WERI-Rb-1 (cell line): Measurements from ENCODE around the gene GALNT17.
A peak's percentile ranks its signal among the peaks of the same experiment; 100 is the strongest.
"Not testable (repeated sequence)": the region's sequence is repeated elsewhere in the genome, so short reads cannot be mapped to it uniquely, and the experiment has no call there.

Experiments used
- DNase-seq: peaks from one replicate; pipeline ENCODE4 v3.0.0-alpha.2; 2020
- H3K27ac ChIP-seq: fragments of 250-450 bp; sonication (Bioruptor Pico); 2 replicates; pipeline ENCODE4 v1.5.1; 2020; ENCODE audit warnings: mild to moderate bottlenecking, moderate library complexity
- H3K27me3 ChIP-seq: fragments of 250-450 bp; sonication (Bioruptor Pico); 2 replicates; pipeline ENCODE4 v1.5.1; 2021; ENCODE audit warnings: mild to moderate bottlenecking, low read depth, moderate library complexity; ENCODE audit not compliant: insufficient read depth, severe bottlenecking
- H3K36me3 ChIP-seq: fragments of 250-450 bp; sonication (Bioruptor Pico); 2 replicates; pipeline ENCODE4 v1.5.1; 2020; ENCODE audit warnings: mild to moderate bottlenecking, moderate library complexity
- H3K4me3 ChIP-seq: 2 replicates; pipeline ENCODE4 v1.5.1; 2011; ENCODE audit warnings: low read depth, mild to moderate bottlenecking, control low read depth, low read length
- H3K9me3 ChIP-seq: fragments of 250-450 bp; sonication (Bioruptor Pico); 2 replicates; pipeline ENCODE4 v1.5.1; 2021; ENCODE audit warnings: mild to moderate bottlenecking, moderate library complexity; ENCODE audit not compliant: severe bottlenecking
- CTCF ChIP-seq: IDR thresholded peaks from 2 replicates; pipeline ENCODE4 v1.5.1; 2011; ENCODE audit warnings: low read depth, mild to moderate bottlenecking, control low read depth, inconsistent platforms, low read length

The GALNT17 gene

GRCh38 chr7:71727347-71727746 is 595.4 kb downstream of the GALNT17 start:
- H3K27me3 ChIP-seq = no peaks in the 10 kb centered on the region
- TF ChIP-seq CTCF = no peak
- H3K27ac ChIP-seq = no peak overlapping the region
- no peaks in the 10 kb centered on the region for H3K36me3 ChIP-seq
- no peak overlapping the region for H3K4me3 ChIP-seq
- H3K9me3 ChIP-seq = peaks cover 6% of the 10 kb centered on the region
- DNase-seq = no peak

- Histone ChIP-seq H3K9me3 (peaks cover 6% of the 10 kb centered on the region), H3K36me3 (no peaks in the 10 kb centered on the region), H3K27me3 (no peaks in the 10 kb centered on the region), H3K27ac (no peak overlapping the region), H3K4me3 (no peak overlapping the region)
- no peak for TF ChIP-seq CTCF
- no peak for DNase-seq
Measured at GRCh38 chr7:71731740-71732139, 599.8 kb downstream of the GALNT17 start.

GRCh38 chr7:71733107-71733870 is 601.3 kb downstream of the GALNT17 start:
- Histone ChIP-seq H3K9me3 (peaks cover 6% of the 10 kb centered on the region), H3K36me3 (no peaks in the 10 kb centered on the region), H3K4me3 (no peak overlapping the region), H3K27me3 (no peaks in the 10 kb centered on the region), H3K27ac (no peak overlapping the region)
- peak; percentile 85 for TF ChIP-seq CTCF
- peak; percentile 86 for DNase-seq

GRCh38 chr7:71735961-71736556 is 604.1 kb downstream of the GALNT17 start:
- no peaks in the 10 kb centered on the region for H3K36me3 ChIP-seq
- H3K27me3 ChIP-seq = peaks cover 10% of the 10 kb centered on the region
- no peak overlapping the region for H3K27ac ChIP-seq
- peak; percentile 61 for DNase-seq
- peak; percentile 88 for TF ChIP-seq CTCF
- H3K9me3 ChIP-seq = no peaks in the 10 kb centered on the region
- H3K4me3 ChIP-seq = no peak overlapping the region

GRCh38 chr7:71737931-71738540 is 606.1 kb downstream of the GALNT17 start:
- H3K9me3 ChIP-seq, H3K4me3 ChIP-seq, H3K36me3 ChIP-seq, DNase-seq, H3K27ac ChIP-seq: not testable (repeated sequence)
- H3K27me3 ChIP-seq = peaks cover 10% of the 10 kb centered on the region

GRCh38 chr7:71739520-71740173 is 607.7 kb downstream of the GALNT17 start:
- Histone ChIP-seq H3K27me3 (peaks cover 10% of the 10 kb centered on the region), H3K27ac (no peak overlapping the region)
- no peak for DNase-seq

More at GRCh38 chr7:71739520-71740173, 607.7 kb downstream of the GALNT17 start:
- TF ChIP-seq CTCF = no peak
- no peak overlapping the region for H3K4me3 ChIP-seq
- H3K36me3 ChIP-seq = no peaks in the 10 kb centered on the region
- H3K9me3 ChIP-seq = no peaks in the 10 kb centered on the region
